GF-D8 (cell line): Measurements from ENCODE around the gene KCNG2.

ENCODE experiments used
- DNase-seq: peaks from one replicate; lab custom pipeline; 2025; lab: John Stamatoyannopoulos, UW

KCNG2 gene

GRCh38 chr18:79769698-79770500 lies 27.8 kb upstream of the KCNG2 start:
- DNase-seq: no peak

- DNase-seq: no peak
These were observed 27.3 kb upstream of the KCNG2 start for GRCh38 chr18:79770501-79770815.

- DNase-seq: no peak
These were observed 26.9 kb upstream of the KCNG2 start for GRCh38 chr18:79770826-79771225.

- DNase-seq: no peak
These were observed 26.2 kb upstream of the KCNG2 start for GRCh38 chr18:79771446-79772107.

GRCh38 chr18:79772108-79772864 lies 25.5 kb upstream of the KCNG2 start:
- DNase-seq: no peak

- DNase-seq: no peak
These were observed 24.7 kb upstream of the KCNG2 start for GRCh38 chr18:79772865-79773696.

- DNase-seq: no peak
These were observed 23.6 kb upstream of the KCNG2 start for GRCh38 chr18:79774111-79774510.

- DNase-seq: no peak
These were observed 22.1 kb upstream of the KCNG2 start for GRCh38 chr18:79775441-79776221.

GRCh38 chr18:79776674-79777073 lies 21.1 kb upstream of the KCNG2 start:
- no peak for DNase-seq

GRCh38 chr18:79778291-79778791 lies 19.4 kb upstream of the KCNG2 start:
- no peak for DNase-seq

- no peak for DNase-seq
These were observed 18.6 kb upstream of the KCNG2 start for GRCh38 chr18:79779021-79779699.

GRCh38 chr18:79779700-79780190 lies 18.0 kb upstream of the KCNG2 start:
- DNase-seq: no peak

GRCh38 chr18:79780547-79780946 lies 17.2 kb upstream of the KCNG2 start:
- DNase-seq: no peak

GRCh38 chr18:79781331-79781941 lies 16.3 kb upstream of the KCNG2 start:
- DNase-seq: no peak

GRCh38 chr18:79782566-79783308 lies 15.0 kb upstream of the KCNG2 start:
- no peak for DNase-seq

- DNase-seq: no peak
These were observed 13.4 kb upstream of the KCNG2 start for GRCh38 chr18:79784071-79784913.

GRCh38 chr18:79784965-79785770 lies 12.6 kb upstream of the KCNG2 start:
- DNase-seq: no peak
